ENCODE measurements around the gene SUV39H1.
"Not testable (repeated sequence)": the region's sequence is repeated elsewhere in the genome, so short reads cannot be mapped to it uniquely, and the experiment has no call there.

The SUV39H1 gene

DNA sequence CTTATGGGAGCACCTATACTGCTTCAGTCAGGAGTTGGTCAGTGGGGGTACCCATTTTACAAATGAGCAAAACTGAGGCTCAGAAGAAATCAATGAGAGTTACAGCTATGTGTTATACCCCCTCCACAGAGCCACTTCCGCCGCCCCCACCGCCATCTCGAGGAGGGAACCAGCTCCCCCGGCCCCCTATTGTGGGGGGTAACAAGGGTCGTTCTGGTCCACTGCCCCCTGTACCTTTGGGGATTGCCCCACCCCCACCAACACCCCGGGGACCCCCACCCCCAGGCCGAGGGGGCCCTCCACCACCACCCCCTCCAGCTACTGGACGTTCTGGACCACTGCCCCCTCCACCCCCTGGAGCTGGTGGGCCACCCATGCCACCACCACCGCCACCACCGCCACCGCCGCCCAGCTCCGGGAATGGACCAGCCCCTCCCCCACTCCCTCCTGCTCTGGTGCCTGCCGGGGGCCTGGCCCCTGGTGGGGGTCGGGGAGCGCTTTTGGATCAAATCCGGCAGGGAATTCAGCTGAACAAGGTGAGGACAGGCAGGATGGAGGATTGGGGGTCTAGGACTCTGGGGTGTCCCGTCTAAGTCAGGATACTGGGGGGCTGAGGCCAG is 7.9 kb upstream of the SUV39H1 start:
- DNase-seq (ENCODE audit: low read depth, low spot score) = no peak

DNA sequence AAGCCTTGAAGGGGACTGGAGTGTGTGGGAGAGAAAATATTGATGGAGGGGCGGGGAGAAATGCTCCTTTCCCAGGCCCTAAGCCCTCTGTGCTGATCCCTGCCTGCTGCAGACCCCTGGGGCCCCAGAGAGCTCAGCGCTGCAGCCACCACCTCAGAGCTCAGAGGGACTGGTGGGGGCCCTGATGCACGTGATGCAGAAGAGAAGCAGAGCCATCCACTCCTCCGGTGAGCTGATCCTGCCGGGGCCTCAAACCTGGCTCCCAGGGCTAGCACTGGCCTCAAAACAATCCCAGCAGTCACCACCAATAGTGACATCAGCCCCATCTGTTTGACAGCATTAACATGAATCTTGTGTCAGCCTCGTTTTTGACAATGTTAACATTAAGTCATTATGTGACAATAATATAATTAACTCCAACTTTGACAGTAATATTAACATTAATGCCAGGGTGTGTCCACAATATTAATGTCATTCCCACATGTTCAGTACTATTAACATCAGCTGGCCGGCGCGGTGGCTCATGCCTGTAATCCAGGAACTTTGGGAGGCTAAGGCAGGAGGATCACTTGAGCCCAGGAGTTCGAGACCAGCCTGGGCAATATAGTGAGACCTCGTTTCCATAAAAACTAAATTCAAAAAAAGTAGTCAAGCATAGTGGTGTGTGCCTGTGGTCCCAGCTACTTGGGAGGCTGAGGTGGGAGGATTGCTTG is 7.2 kb upstream of the SUV39H1 start:
- DNase-seq (ENCODE audit: low read depth, low spot score) = no peak

DNA sequence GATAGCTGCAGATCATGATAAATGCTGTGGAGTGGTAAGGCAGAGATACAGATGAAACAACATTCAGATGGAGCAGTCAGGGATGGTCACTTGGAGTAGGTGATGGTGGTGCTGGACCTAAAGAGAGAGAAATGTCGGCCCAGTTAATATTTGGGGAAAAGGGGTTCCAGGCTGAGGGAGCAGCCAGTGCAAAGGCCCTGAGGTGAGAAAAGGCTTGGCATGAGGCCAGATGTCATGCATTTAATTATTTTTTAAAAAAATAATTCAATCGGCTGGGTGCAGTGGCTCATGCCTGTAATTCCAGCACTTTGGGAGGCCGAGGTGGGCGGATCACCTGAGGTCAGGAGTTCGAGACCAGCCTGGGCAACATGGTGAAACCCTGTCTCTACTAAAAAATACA is 4.8 kb upstream of the SUV39H1 start:
- DNase-seq (ENCODE audit: low read depth, low spot score) = not testable (repeated sequence)

DNA sequence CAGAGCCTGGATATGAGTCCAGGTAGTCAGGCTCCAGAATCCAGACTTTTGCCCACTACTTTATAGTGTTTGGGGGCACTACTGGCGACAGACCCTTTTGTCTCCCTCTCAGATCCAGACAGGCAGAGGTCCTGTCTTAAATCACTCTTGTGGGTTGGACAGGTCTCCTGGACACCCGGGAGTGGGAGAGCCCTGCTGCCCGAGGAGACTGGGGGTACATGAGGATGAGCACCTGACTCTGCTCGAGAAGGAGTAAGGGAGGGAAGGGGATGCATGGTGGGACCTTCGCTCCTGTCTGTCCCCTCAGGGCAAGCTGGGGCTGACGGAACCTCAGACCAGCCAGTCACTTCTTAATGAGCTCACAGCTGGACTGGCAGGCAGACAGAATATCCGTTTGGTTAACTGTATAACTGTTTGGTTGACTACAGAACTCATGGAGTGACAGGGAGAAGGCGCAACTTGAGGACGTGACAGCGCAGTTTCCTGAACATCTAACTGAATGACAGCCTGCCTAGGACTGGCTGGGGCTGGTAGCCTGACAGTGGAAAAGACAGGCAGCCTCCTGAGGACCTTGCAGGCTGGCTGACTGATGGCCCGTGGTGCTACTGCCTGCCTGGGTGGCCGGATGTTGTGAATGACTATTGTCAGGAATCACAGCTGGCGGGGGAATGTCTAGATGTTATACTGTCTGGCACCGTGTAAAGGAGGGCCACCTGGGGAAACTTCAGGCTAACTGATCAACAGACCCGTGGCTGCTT is 1.6 kb upstream of the SUV39H1 start:
- DNase-seq (ENCODE audit: low read depth, low spot score) = no peak

DNA sequence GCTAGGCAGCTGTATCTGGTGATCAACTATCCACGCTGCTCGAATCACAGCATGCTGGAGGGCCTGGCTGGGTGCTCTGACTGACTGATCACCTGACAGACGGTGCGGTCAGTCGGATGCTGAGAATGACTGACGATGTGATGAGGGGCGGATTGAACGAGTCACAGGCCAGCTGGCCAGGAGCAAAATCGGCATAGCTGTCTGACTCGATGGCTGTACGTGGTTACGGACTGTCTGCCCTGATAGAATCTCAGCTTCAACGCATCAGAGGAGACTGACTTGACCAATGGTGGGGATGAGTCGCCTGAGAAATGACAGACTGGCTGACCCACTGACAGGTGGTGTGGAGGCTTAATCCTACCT is 1.0 kb upstream of the SUV39H1 start:
- no peak for DNase-seq (ENCODE audit: low read depth, low spot score)

DNA sequence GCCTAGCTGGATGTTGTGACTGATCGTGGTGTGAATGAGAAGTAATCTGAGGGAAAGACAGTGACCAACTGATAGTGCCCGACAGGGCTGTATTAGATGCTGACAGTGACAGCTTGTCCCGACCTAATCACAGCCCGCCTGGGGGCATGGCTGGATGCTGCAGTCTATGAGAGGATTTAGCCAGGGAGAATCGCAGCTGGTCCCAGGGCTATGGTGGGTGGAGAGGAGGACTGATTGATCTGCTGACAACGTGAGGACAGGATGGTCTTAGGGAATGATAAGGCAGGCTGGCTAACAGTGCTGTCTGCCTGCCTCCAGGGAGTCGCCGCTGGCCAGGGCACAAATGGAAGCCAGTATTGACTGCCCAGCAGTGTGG is 621 bp upstream of the SUV39H1 start:
- DNase-seq (ENCODE audit: low read depth, low spot score) = no peak

DNA sequence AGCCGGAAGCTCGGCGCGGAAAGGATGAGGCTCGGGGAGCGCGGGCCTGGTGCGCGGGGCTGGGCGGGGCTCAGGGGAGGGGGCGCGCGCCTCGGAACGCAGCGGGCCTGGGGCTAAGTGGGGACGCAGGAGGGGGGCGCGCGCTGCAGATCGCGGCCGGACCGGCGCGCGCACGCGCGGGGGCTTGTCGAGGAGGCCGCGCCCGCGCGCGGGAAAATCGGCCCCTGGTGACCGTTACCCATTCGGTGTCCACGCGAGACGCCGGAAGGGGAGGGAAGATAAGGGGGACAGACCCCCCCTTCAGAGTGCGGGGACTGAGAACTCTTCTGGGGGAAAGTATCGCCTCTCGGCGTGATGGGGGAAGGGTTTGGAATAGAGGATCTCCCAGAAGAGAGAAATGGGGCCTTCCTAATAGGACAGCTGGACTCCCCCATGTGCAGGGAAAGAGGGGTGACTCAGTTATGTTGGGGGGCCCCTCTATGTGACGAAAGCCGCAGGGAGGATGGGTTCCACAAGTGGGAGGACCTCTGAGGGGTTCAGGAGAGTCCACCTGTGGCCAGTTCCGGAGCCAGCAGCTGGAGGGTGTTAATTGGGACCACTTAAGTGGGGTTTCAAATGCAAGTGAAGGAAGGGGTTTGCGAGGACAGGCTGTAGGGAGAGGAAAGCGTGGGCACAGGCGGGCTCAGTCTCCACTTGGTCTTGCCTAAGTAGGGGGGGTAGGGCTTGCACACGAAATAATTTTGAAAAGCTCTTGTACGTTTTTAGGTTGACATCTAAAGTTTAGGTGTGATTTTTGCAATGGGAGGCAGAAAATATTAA is 584 bp downstream of the SUV39H1 start:
- DNase-seq (ENCODE audit: low read depth, low spot score) = no peak

DNA sequence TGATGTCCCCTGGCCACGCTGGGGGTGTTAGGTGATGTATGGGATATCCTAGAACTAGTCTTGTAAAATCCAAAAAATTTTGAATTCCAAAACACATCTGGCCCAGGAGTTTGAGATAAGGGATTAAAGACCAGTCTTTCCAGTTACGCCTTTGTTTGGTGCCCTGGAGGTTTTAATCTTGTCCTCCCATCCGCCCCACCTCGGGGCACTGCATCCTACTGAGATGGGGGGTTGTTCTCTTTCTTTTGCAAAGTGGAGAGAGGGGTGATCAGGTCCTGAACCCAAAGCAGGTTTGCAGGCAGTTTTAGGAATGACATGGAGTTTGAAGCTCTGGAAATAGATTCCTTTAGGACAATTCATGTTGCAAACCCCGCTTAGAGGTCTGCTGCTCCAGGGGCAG is 1.8 kb downstream of the SUV39H1 start:
- no peak for DNase-seq (ENCODE audit: low read depth, low spot score)

DNA sequence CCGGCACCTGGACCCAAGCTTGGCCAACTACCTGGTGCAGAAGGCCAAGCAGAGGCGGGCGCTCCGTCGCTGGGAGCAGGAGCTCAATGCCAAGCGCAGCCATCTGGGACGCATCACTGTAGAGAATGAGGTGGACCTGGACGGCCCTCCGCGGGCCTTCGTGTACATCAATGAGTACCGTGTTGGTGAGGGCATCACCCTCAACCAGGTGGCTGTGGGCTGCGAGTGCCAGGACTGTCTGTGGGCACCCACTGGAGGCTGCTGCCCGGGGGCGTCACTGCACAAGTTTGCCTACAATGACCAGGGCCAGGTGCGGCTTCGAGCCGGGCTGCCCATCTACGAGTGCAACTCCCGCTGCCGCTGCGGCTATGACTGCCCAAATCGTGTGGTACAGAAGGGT is 3.7 kb downstream of the SUV39H1 start:
- no peak for DNase-seq (ENCODE audit: low read depth, low spot score)

DNA sequence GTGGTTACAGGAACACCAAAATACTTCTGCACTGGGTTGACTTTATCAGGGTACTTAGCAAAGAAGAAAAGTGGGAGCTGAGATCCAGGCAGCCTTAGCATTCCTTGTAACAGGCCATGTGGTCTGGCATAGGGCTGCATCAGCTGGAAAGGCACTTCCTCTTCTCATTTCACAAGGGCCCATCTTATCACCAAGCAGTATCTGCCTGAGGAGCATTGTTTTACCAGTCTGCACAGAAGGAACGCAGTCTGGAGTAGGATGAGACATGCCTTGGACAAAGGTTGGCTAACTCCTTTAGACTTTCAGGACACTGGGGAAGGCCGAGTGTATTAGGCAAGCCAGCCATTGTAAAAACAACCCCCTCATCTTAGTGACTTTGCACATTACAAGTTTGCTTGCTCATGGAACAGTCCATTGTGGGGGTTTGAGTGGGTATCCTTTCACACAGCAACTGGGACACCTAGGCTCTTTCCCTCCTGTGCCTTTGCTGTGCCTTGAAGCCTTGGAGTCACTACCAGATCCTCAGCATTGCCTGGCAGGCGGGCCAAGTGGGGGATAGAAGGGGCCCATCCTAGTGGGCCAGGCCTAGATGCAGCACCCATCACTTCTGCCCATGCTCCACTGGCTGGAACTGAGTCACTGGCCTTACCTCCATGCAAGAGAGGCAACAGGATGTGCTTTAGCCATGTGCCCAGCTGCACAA is 4.6 kb downstream of the SUV39H1 start:
- DNase-seq (ENCODE audit: low read depth, low spot score) = no peak

DNA sequence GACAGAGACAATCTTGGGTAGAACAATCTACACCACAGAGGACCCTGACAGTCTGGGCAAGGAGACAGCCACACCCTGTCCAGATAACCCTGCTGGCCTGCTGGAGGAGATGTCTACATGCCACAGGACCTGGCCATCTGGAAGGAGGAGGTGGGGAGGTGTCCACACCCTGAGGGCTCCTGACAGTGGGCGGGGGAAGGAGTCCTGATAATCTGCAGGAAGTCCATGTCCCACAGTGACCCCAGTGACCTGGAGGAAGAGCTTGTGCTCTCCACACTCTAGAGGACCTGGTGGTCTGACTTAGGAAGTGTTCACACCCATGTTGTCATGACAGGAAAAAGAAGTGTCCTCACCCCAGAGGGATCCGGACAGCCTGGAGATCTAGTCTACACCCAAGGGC is 5.5 kb downstream of the SUV39H1 start:
- DNase-seq (ENCODE audit: low read depth, low spot score) = no peak

DNA sequence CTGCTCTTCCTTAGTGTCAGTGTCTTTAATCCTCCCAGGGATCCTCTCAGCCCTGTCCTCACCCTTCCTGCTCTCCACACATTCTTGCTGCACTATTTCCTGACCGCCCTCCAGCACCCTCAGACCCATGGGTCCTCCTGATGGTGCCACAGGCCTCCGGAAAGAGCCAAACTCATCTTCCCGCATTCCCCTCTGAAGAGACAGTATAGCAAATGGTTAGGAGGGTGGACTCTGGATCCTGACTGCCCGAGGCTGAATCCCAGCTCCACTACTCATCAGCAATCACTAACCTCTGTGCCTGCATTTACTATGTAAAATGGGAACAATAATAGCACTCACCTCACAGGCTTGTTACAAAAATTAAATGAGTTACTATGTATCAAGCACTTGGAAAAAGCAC is 6.2 kb downstream of the SUV39H1 start:
- DNase-seq (ENCODE audit: low read depth, low spot score) = no peak

DNA sequence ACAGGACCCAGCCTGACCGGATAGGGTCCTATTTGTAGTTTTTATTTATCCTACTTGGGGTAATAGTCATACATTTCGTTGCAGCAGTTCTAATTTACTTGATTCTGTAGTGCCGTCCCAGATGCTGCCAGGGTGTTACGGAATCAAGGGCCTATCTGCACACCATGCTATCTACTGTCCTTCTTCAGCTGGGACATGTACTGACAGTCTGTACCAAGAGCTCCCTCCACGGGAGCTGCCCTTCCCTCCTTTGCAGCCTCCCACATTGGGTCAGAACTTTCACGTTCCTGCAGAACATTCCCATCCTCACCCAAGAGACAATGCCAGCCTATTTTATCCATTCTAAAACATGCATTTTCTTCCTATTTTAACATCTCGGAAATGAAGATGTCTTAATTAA is 6.7 kb downstream of the SUV39H1 start:
- DNase-seq (ENCODE audit: low read depth, low spot score) = no peak

DNA sequence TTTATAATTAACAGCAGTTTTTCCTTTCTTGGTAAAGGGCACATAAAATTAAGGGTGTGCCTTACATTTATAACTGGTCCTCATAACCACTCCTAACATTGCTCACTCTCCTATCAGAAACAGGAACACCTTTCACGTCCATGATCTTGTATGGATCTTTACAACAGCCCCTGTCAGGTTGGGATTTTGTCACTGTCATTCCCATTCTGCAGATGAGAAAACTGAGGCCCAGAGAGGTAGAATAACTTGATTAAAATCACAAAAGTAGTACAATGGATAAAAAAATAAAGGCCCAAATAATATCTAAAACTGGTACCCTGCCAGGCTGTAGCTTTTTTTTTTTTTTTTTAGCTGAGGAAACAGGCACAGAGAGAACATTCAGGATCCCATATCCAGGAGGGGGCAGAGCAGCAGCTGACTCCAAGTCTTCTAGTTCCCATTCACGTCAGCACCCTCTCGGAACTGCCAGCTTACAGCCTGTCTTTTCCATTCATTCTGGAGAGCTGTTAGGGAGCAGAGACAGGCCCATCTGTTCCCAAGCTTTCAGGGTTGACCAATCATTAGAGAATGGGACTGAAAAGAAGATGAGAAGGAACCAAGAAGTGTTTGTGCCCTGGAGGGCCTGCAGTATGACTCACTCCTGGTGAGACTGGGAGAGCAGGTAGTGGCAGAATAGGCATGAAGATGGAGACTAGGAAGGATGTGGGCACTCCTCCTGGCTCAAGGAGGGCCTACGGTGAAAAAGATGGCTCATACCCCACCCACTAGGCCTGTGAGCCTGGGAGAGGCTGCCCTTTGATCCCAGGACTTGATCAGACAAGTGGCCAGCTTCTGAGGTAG is 7.3 kb downstream of the SUV39H1 start:
- no peak for DNase-seq (ENCODE audit: low read depth, low spot score)

DNA sequence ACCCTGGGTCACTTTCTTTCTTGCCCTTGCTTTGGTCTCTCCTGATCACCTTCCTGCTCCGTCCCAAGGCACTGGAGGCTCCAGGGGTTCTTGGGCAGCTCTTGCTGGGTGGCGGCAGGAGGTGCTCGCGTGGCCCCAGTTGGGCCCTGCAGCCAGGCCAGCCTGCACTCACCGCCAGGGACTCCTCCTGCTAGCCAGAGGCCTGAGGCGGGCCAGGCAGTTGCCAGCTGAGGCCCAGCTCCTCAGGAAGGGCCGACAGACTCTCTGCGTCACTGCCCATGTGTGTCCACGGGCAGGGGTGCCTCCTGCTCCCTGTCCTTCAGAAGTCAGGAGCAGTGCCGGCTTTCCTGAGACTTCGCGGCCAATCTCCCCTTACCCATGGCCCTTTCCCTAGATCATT is 9.3 kb downstream of the SUV39H1 start:
- no peak for DNase-seq (ENCODE audit: low read depth, low spot score)

DNA sequence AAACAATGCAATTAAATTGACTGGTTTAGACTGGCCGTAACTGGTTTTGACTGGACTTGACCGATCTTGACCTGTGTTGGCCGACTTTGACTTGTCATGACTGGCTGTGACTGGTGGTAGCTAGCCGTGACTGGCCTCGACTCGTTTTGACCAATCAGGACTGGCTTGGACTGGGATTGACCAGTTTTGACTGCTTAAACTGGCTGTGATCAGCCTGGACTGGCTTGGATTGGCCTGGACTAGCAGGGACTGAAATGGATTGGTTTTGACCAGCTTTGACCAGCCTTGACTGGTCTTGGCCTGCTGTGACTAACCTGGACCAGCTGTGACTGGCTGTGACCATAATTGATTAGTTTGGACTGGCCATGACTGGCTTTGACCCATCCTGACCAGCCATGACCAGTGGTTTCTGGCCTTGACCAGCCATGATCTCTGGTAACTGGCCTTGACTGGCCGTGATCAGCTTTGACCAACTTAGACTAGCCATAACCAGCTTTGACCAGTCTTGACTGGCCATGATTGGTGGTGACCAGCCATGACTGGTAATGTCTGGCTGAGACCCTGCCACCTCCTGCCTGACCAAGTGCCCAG is 13.1 kb downstream of the SUV39H1 start:
- no peak for DNase-seq (ENCODE audit: low read depth, low spot score)

DNA sequence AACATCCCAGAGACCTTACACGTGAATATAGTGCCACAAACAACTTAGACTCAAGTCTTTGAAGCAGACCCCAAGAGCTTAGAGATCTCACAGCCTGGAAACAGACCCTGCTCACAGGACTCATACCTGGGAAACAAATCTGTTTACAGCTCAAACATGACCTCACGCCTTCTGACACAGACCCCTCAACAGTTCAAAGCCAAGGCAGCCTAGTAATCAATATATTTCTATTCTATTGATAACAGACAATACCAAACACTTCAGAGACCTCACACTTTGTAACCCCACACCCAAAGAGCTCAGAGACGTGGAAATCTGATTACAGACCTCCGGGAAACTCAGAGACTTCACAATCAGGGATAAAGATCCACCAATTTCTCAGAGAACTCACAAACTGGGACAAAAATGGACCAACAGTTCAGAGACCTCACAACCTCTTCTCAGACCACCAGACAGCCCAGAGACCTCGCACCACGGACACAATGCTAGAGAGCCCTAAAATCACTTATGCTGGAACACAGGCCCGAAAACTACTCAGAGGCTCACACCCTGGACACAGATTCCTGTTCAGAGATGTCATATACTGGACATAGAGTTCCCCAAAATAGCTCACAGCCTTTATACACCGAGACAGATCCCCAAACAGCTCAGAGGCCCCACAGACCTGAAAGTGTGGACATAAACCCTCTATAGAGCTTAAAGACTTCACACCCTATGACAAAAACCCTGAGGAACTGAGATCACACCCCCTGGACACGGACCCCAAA is 14.8 kb downstream of the SUV39H1 start:
- no peak for DNase-seq (ENCODE audit: low read depth, low spot score)

DNA sequence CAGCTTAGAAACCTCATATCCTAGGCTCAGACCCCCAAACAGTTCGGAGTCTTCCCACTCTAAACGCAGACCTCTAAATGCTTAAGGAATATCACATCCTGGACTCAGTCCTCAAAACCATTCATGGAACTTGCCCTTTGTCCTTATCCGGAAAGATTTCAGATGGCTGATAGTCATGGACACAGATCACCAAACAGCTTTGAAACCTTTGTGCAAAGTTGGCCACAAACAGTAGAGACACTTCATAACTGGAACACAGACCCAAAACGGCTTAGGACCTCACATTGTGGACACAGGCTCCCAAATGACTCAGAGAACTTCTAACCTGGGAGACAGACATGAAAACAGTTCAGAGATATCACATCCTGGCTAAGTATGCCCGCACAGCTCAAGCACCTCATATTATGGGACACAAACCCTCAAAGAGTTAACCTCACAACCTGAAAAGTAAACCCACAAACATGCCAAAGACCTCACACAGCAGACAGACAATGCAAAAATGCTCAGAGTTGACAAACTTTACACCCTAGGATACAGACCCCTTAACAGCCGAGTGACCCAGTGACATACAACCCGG is 15.5 kb downstream of the SUV39H1 start:
- DNase-seq (ENCODE audit: low read depth, low spot score) = no peak

DNA sequence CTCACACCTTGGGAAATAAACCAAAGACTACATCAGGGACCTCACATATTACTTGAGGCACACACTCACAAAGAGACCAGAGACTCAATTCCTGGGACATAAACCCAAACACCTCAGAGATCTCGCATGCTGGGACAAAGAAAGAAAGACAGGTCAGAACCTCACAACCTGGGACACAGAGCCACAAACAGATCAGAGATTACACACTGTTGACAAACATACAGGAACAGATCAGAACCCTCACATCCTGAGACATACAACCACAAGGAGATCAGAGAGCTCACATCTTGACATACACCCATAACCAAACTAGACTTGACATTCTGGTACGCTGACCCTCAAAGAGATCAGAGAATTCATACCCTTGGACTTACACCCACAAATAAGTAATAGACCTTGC is 17.3 kb downstream of the SUV39H1 start:
- DNase-seq (ENCODE audit: low read depth, low spot score) = no peak
